Stimulated activated naive CD4-positive, alpha-beta T cell (primary cell): ENCODE measurements around the gene DYNLT2.
"Not testable (repeated sequence)": the region's sequence is repeated elsewhere in the genome, so short reads cannot be mapped to it uniquely, and the experiment has no call there.

Source experiments
- DNase-seq, 6 experiments: peaks; one replicate each; lab custom pipeline; 2025; lab: John Stamatoyannopoulos, UW

DYNLT2 gene

GRCh38 chr6:169783971-169784820 is 32.8 kb upstream of the DYNLT2 start:
- no peak for DNase-seq

DNA sequence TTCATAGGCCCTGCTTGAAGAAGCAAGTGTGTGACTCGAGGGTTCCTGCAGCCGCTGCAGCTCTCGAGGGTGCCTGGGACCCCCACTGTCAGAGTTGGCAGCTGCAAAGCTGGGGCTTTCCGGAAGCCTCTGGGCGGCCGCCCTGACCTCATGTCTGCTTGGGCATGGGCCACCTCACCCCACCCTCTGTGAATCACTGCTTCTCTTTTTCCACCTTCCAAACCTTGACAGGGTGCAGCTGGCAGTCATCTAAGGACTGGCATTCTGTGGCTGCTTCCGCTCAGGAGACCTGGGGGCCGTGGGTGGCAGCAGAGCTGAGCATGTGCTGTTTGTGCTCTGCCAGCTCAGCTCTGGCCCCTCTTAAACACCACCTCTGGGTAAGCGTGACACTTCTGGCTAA is 32.0 kb upstream of the DYNLT2 start:
- no peak for DNase-seq

DNA sequence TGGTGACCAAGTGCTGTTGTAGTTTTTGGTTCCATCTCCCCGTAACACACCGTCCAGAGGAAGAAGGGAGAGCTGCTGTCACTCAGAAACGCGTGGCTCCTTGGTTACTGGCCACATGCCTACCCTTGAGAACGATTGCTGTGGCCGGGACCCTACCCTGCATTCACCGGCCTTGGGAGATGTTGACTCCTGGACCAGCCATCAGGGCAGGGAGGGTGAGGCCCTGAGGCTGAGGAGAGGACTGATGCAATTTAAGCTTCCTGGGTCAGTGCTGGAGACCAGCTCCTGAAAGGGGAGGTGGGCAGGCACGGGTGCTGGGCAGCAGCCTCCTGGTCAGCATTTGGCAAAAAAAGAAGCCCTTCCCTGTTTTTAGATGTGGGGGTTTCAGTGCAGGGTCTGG is 31.6 kb upstream of the DYNLT2 start:
- DNase-seq = no peak

DNA sequence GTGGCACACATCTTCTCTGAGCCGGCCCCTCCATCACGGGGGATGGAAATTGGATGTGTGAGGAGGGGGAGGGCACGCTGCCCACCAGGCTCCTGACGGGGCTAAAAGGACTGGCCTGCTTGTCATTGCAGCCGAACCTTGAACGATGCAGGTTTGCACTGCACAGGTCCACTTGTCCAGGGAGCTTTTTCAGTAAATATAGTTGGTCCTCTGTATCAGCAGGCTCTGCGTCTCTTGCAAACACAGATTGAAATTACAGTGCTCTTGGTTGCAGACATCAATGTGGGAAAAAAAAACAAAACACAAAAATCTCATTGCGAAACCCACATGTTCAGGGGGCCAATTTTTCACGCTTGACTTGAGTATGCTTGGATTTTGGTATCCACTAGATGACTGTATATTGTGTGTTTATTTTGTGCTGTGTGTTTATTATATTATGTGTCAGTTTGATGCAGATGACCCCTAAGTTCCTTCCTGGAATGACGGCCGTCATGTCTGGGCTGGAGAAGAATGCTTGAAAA is 29.3 kb upstream of the DYNLT2 start:
- DNase-seq = no peak

DNA sequence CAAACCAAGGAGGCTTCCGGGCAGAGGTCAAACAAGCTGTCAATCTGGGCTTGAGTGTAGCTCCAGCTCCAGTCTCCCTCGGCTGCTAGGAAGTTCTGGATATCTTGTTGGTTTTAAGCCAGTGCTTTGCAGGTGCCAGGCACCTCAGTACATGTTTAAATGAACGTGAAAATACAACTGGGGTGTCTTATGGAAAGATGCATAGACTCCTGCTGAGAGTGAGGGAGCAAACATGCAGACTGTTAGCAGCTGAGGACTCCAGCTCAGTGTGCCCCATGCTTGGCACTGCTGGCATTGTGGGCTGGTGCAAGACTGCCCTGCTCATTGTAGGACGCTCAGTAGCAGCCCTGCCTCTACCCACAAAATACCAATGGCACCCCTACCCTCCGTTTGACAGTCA is 28.5 kb upstream of the DYNLT2 start:
- no peak for DNase-seq

DNA sequence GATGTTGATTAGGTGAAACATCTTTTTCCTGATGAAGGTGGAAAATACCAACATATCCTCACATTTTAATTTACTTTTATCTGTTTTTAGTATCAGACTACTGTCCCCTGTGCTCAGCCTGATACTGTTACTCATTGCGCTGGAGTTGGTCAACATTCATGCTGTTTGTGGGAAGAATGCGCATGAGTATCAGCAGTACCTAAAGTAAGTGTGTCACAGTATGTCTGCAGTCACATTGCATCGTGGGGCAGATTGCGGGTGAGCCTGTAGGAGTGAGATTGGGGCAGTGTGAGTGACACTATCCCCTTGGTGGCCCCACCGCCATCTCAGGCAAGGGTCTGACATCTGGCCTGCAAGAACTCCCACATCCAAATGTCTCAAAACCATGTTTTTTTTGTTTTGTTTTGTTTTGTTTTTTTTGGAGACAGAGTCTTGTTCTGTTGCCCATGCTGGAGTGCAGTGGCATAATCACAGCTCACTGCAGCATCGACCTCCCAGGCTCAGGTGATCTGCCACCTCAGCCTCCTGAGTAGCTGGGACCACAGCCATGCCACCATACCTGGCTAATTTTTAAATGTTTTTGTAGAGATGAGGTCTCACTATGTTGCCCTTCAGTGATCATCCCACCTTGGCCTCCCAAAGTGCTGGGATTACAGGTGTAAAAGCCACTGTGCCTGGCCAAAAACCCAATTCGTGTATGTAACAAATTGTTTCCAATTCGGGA is 27.9 kb upstream of the DYNLT2 start:
- DNase-seq = no peak

GRCh38 chr6:169778646-169779045 is 27.3 kb upstream of the DYNLT2 start:
- no peak for DNase-seq

GRCh38 chr6:169777896-169778295 is 26.5 kb upstream of the DYNLT2 start:
- DNase-seq = no peak

- DNase-seq = no peak
These were observed 25.0 kb upstream of the DYNLT2 start for GRCh38 chr6:169776379-169776778.

- no peak for DNase-seq
These were observed 23.9 kb upstream of the DYNLT2 start for GRCh38 chr6:169775321-169775720.

GRCh38 chr6:169774347-169774746 is 23.0 kb upstream of the DYNLT2 start:
- peak in 1 of 6 experiments; percentile 3 for DNase-seq

GRCh38 chr6:169766921-169767736 is 15.8 kb upstream of the DYNLT2 start:
- DNase-seq = no peak

GRCh38 chr6:169766232-169766631 is 14.9 kb upstream of the DYNLT2 start:
- DNase-seq = no peak

DNA sequence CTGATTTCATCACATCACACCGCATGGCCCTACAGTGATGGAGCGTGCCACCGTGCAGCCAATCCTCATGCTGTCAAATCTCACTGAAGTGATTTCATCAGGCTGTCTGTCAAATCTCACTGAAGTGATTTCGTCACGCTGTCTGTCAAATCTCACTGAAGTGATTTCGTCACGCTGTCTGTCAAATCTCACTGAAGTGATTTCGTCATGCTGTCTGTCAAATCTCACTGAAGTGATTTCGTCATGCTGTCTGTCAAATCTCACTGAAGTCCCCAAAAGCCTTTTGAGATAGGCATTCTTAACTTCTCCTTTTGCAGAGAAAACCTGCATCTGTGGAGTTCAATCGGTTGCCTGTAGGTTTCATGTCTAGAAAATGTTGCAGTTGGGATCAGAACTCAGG is 14.4 kb upstream of the DYNLT2 start:
- DNase-seq = not testable (repeated sequence)

DNA sequence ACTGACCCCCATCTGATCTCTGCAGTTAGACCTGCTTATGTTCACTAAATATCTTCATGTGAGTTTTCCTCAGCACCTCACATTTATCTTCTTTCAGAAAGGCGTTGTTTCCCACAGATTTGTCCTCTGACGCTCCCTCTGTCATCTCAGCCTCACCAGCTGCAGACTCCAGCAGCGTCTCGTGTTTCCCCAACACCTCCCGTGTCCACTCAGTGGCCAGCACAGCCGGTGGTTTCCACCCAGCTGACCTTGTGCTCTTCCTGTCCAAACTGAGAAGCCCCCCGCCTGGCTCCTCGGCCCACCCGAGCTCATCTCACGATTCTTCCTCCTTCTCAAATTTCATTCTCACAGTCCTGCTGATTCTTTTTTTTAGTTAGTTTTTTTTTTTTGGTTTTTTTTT is 12.5 kb upstream of the DYNLT2 start:
- DNase-seq = no peak

DNA sequence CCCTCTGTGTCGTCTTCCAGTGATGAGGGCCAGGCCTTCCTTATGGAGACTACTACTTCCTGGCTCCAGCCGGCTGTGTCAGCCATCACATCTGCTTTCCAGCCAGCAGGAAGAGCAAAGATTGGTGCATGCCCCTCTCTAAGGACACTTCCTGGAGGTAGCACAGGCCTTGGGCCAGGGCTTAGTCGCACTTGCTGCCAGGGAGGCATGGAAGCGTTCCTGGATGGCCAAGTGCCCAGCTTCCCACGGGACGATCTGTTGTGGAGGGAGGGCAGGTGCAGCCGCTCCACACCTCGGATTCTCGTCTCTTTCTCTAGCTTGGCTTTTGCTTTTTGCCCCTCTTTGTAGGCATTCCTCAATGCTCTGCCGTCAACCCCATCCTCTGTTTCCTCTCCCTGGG is 11.9 kb upstream of the DYNLT2 start:
- DNase-seq = no peak

GRCh38 chr6:169755162-169755561 is 3.8 kb upstream of the DYNLT2 start:
- DNase-seq = no peak

DNA sequence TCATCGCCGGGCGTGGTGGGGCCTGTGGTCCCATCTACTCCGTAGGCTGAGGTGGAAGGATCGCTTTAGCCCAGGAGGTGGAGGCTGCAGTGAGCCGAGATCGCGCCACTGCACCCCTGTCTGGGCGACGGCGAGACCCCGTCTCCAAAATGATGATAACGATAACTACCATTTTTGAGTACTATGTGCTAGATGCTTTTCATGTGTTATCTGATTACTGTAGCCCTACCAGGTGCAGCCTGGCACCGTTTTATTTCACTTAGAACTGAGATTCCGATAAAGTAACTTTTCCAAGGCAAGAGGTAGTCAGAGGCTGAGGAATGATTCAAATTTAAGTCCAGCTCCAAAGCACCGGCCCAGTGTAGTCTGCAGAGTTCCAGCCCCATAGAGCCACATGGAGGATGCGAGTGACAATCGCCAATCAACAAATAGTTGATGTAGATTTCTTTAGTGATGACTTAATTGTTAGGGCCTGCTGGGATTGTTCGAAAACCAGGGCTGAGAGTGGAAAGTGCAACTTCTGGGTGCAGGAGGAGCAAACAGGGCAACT is 777 bp upstream of the DYNLT2 start:
- DNase-seq = peak in 2 of 6 experiments; percentile 22 to 48

DNA sequence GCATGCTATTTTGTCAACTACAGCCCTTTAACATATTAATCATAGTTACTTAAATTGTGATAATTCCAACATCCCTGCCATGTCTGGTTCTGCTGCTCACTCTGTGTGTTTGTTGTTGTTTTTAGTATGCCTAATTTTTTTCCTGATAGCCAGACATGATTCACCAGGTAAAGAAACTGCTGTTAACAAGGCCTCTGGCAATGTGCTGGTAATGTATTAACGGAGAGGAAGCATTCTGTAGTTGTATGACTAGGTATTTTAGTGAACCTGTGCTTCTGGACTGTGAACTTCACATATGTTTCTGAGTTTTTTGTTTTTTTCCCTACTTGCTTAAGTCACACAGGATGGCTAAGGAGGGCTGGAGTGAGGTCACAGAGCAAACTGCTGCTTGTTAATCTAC is 4.8 kb downstream of the DYNLT2 start:
- DNase-seq = no peak

DNA sequence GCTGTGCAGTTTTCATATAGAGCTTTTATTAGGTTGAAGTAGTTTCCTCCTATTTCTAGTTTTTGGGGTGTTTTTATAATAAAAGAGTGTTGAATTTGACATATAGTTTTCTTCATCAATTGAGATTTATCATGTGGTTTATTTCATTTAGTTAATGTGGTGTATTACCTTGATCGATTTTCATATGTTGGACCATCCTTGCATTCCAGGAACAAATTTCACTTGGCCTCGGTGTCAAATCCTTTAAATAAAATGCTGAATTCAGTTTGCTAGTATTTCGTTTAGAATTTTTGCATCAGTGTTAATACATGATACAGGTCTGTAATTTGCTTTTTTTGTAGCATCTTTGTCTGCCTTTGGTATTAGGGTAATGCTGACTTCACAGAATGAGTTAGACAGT is 6.0 kb downstream of the DYNLT2 start:
- DNase-seq = no peak

DNA sequence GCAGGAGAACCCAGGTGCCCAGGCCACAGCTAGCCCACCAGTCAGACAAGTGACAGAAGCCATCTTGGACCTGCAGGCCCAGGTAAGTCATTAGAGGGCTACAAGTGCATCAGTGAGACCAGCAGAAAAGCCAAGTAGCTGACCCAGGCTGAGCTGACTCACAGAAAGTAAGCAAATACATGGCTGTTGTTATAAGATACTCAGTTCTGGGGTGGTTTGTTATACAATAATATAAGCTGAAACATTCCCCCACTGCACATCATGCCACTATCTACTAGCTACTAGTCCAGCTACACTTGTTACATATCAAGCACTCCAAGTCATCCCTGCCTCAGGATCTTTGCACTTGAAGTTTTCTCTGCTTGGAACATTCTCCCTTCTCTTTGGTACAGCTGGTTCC is 10.0 kb downstream of the DYNLT2 start:
- no peak for DNase-seq

DNA sequence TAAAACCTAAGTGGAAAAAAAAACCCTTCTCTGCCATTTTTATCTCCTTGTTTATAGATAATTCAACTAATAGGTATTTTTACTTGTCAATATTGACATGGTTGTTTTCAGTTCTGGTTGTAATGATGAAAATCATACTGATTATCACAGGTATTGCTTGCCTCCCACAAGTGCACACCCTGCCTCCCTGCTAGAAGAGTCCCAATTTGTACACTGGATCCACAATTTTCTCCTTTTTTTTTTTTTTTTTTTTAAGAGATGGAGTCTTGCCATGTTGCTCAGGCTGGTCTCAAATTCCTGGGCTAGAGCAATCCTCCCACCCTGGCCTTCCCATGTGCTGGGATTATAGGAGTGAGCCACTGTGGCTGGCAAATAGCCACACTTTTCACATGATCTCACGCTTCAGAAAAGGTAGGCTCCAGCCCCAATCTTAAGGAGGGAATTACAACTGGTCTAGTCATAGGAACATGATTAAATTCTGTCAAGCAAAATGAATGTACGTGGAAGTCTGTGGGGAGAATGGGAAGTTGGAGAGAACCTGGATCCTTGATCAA is 12.3 kb downstream of the DYNLT2 start:
- DNase-seq = no peak
